Liver (tissue), 9 donors: ENCODE results near the gene MSMO1. TPM values are rescaled to one million over a fixed set of nuclear protein-coding genes. Genes with fewer than 3 reads are reported as not detected.

Source experiments
- DNase-seq: peaks from one replicate; pipeline ENCODE4 v3.0.0-alpha.2; 2017; ENCODE audit warnings: low spot score
- H3K27ac ChIP-seq, 2 donors: one replicate each; pipeline ENCODE4 v1.7.0; 2013; ENCODE audit warnings: inconsistent platforms in 2 of 2, low read length in 2 of 2, control low read depth in 1 of 2, low read depth in 1 of 2, mild to moderate bottlenecking in 1 of 2
- H3K27me3 ChIP-seq, 4 donors: one replicate each; pipeline versions ENCODE4 v1.6.1 to v1.7.0; 2013; ENCODE audit warnings: low read length in 3 of 4, inconsistent platforms in 1 of 4, mild to moderate bottlenecking in 1 of 4, moderate library complexity in 1 of 4; ENCODE audit not compliant: control insufficient read depth in 4 of 4, insufficient read depth in 4 of 4
- H3K36me3 ChIP-seq, 4 donors: one replicate each; pipeline versions ENCODE4 v1.6.1 to v1.7.0; 2013; ENCODE audit warnings: low read length in 3 of 4, mild to moderate bottlenecking in 3 of 4, low read depth in 1 of 4, moderate library complexity in 1 of 4; ENCODE audit not compliant: control insufficient read depth in 4 of 4, insufficient read depth in 3 of 4
- H3K4me1 ChIP-seq, 4 donors: one replicate each; pipeline versions ENCODE4 v1.6.1 to v1.7.0; 2013; ENCODE audit warnings: low read length in 3 of 4, mild to moderate bottlenecking in 3 of 4, moderate library complexity in 1 of 4; ENCODE audit not compliant: control insufficient read depth in 4 of 4, insufficient read depth in 4 of 4
- H3K4me3 ChIP-seq, 3 donors: one replicate each; pipeline versions ENCODE4 v1.6.1 to v1.7.0; 2013; ENCODE audit warnings: low read length in 3 of 3, control low read depth in 1 of 3, low read depth in 1 of 3, mild to moderate bottlenecking in 1 of 3
- H3K9ac ChIP-seq, 2 donors: one replicate each; pipeline ENCODE4 v1.7.0; 2013; ENCODE audit warnings: low read length in 2 of 2, mild to moderate bottlenecking in 2 of 2, moderate library complexity in 2 of 2, control low read depth in 1 of 2, low read depth in 1 of 2
- H3K9me3 ChIP-seq, 4 donors: one replicate each; pipeline versions ENCODE4 v1.6.1 to v1.7.0; 2013; ENCODE audit warnings: low read length in 3 of 4; ENCODE audit not compliant: control insufficient read depth in 4 of 4
- ATF3 ChIP-seq: IDR thresholded peaks from 2 replicates; pipeline ENCODE4 v1.6.1; 2016; ENCODE audit warnings: antibody characterized with exemption
- CTCF ChIP-seq: fragments of 150-350 bp; IDR thresholded peaks from 2 replicates; pipeline ENCODE4 v1.5.1; 2017; ENCODE audit warnings: improper control_type of control experiment, low read depth, low read length; ENCODE audit not compliant: missing input control
- EGR1 ChIP-seq, 2 donors: IDR thresholded peaks; 2 replicates each; pipeline ENCODE4 v1.6.1; 2016 to 2018; ENCODE audit warnings: antibody characterized with exemption in 2 of 2, low read depth in 2 of 2
- FOXA1 ChIP-seq: IDR thresholded peaks from 2 replicates; pipeline ENCODE4 v1.6.1; 2016; ENCODE audit warnings: antibody characterized with exemption
- FOXA2 ChIP-seq: IDR thresholded peaks from 2 replicates; pipeline ENCODE4 v1.6.1; 2016; ENCODE audit warnings: antibody characterized with exemption
- GABPA ChIP-seq, 2 donors: IDR thresholded peaks in 1 of 2; conservative IDR thresholded peaks in 1 of 2; 2 replicates each; pipeline ENCODE4 v1.6.1; 2016; ENCODE audit warnings: antibody characterized with exemption in 2 of 2, mild to moderate bottlenecking in 1 of 2, moderate library complexity in 1 of 2
- HNF4A ChIP-seq, 2 donors: conservative IDR thresholded peaks; 2 replicates each; pipeline ENCODE4 v1.6.1; 2016; ENCODE audit warnings: antibody characterized with exemption in 2 of 2, mild to moderate bottlenecking in 2 of 2
- HNF4G ChIP-seq: IDR thresholded peaks from 2 replicates; pipeline ENCODE4 v1.6.1; 2016; ENCODE audit warnings: antibody characterized with exemption
- JUND ChIP-seq, 2 donors: IDR thresholded peaks; 2 replicates each; pipeline ENCODE4 v1.6.1; 2016; ENCODE audit warnings: antibody characterized with exemption in 2 of 2
- MAX ChIP-seq: IDR thresholded peaks from 2 replicates; pipeline ENCODE4 v1.6.1; 2016; ENCODE audit warnings: antibody characterized with exemption
- NR2F2 ChIP-seq: IDR thresholded peaks from 2 replicates; pipeline ENCODE4 v1.6.1; 2016; ENCODE audit warnings: antibody characterized with exemption
- RAD21 ChIP-seq, 2 donors: IDR thresholded peaks; 2 replicates each; pipeline ENCODE4 v1.6.1; 2016; ENCODE audit warnings: antibody characterized with exemption in 2 of 2, mild to moderate bottlenecking in 2 of 2
- REST ChIP-seq: IDR thresholded peaks from 2 replicates; pipeline ENCODE4 v1.6.1; 2016; ENCODE audit warnings: antibody characterized with exemption, mild to moderate bottlenecking
- RXRA ChIP-seq, 2 donors: IDR thresholded peaks; 2 replicates each; pipeline ENCODE4 v1.6.1; 2017 to 2018; ENCODE audit warnings: antibody characterized with exemption in 2 of 2, mild to moderate bottlenecking in 1 of 2
- TAF1 ChIP-seq: conservative IDR thresholded peaks from 2 replicates; pipeline ENCODE4 v1.6.1; 2016; ENCODE audit warnings: antibody characterized with exemption, mild to moderate bottlenecking
- YY1 ChIP-seq: IDR thresholded peaks from 2 replicates; pipeline ENCODE4 v1.6.1; 2016; ENCODE audit warnings: antibody characterized with exemption, mild to moderate bottlenecking
- ZBTB33 ChIP-seq: IDR thresholded peaks from 2 replicates; pipeline ENCODE4 v1.6.1; 2016; ENCODE audit warnings: antibody characterized with exemption
- WGBS: extraction: QIAGEN DNeasy Blood & Tissue Kit; methylation state at CpG from one replicate; pipeline ENCODE4 v1.1.7; 2013; 5-methylcytosine and 5-hydroxymethylcytosine counted together
- polyA plus RNA-seq, 2 donors: library from polyadenylated mRNA; stranded (reverse) in 1 of 2; unstranded in 1 of 2; fragments of 200-250 nt in 1 of 2; fragments of >200 nt in 1 of 2; fragmentation: Nextera tagmentation in 1 of 2; extraction: Ambion mirVana in 1 of 2; gene quantifications; one replicate each; pipeline versions ENCODE4 v1.2.1 to v1.2.3, GENCODE V29; 2013 to 2015
- total RNA-seq, 2 donors: library from RNA; depleted of rRNA; stranded (reverse); fragments of >200 nt; gene quantifications; one replicate each; pipeline ENCODE4 v1.2.3, GENCODE V29; 2014
- donor health status: healthy.
- donor health status: healthy.
- donor health status: healthy.
- donor health status: healthy.
- donor health status: healthy.

Gene MSMO1
- total and polyA plus RNA-seq, 4 donors = 153 to 721 (median 326) TPM

- no peak for TF ChIP-seq FOXA1
- TF ChIP-seq FOXA2 = no peak
- TF ChIP-seq TAF1 = no peak
- no peak for TF ChIP-seq ZBTB33
- no peak for TF ChIP-seq GABPA (IDR thresholded peaks at IDR 0.05 in 1 of 2, conservative IDR thresholded peaks at IDR 0.05 in 1 of 2)
- no peak for TF ChIP-seq EGR1 (IDR thresholded peaks at IDR 0.05; ENCODE audit: low read depth in 2 of 2)
- no peak for TF ChIP-seq RAD21 (IDR thresholded peaks at IDR 0.05)
- peak; percentile 64 to 77 for TF ChIP-seq HNF4A (conservative IDR thresholded peaks at IDR 0.05)
- peak; percentile 38 to 42 for TF ChIP-seq RXRA (IDR thresholded peaks at IDR 0.05)
- no peak for TF ChIP-seq MAX
- TF ChIP-seq REST = no peak
- TF ChIP-seq CTCF = no peak
- no peak for TF ChIP-seq JUND (IDR thresholded peaks at IDR 0.05)
- peak; percentile 45 for TF ChIP-seq HNF4G
- Histone ChIP-seq H3K9ac (peak overlapping the region; percentile 48 to 99), H3K4me1 (peaks cover 2 to 33% (median 13%) of the 10 kb centered on the region in 4 donors), H3K36me3 (no peaks in the 10 kb centered on the region), H3K4me3 (peak overlapping the region; percentile 64 to 79 (median 68)), H3K27ac (peak overlapping the region; percentile 92 to 95), H3K27me3 (no peaks in the 10 kb centered on the region), H3K9me3 (no peaks in the 10 kb centered on the region)
- peak; percentile 71 for DNase-seq
- WGBS = under 1% methylated on average over 14 of the region's 14 CpGs
Observed at GRCh38 chr4:165326831-165327210, 648 bp upstream of the MSMO1 start.

- peak overlapping the region; percentile 92 to 99 for H3K9ac ChIP-seq
- DNase-seq = no peak
- no peaks in the 10 kb centered on the region for H3K36me3 ChIP-seq
- under 1% methylated on average over 7 of the region's 7 CpGs for WGBS
- no peaks in the 10 kb centered on the region for H3K27me3 ChIP-seq
- peak overlapping the region; percentile 67 to 95 (median 93) for H3K4me3 ChIP-seq
- peaks cover 2 to 42% (median 18%) of the 10 kb centered on the region in 4 donors for H3K4me1 ChIP-seq
- peak overlapping the region; percentile 94 to 97 for H3K27ac ChIP-seq
- no peaks in the 10 kb centered on the region for H3K9me3 ChIP-seq
- no peak for TF ChIP-seq REST
- TF ChIP-seq TAF1 = no peak
- no peak for TF ChIP-seq NR2F2
- no peak for TF ChIP-seq MAX
- TF ChIP-seq HNF4G = no peak
- no peak for TF ChIP-seq YY1
- no peak for TF ChIP-seq ATF3
- TF ChIP-seq ZBTB33 = no peak
- no peak for TF ChIP-seq FOXA2
- TF ChIP-seq EGR1 (IDR thresholded peaks at IDR 0.05; ENCODE audit: low read depth in 2 of 2) = no peak
- TF ChIP-seq FOXA1 = no peak
- TF ChIP-seq HNF4A (conservative IDR thresholded peaks at IDR 0.05) = no peak
Observed at GRCh38 chr4:165328101-165328425, 594 bp downstream of the MSMO1 start.
